ENCODE results near the gene COMMD10.

DNA sequence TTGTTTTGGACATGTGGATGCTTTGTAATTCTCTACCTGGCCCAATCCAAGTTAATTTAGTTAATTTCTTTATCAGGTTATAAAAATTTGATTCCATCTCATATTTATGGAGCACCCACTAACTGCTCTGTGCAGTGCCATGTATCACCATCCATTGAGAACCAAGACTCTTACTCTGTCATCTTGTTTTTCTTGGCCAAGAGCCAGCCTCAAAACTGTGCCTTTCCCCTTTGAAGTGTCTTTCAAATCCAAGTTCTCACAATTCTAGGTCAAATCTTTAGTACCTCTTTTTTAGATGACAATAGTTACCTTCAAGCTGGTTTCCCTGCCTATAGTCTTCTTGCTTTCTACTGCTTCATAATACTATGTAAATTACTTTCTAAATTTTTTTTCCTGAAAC, 3.2 kb downstream of the COMMD10 start:
- TF ChIP-seq POLR2A (IDR thresholded peaks at IDR 0.05) (no peak), POLR2AphosphoS5 (IDR thresholded peaks at IDR 0.05) (no peak)
- TF ChIP-seq, protein P1, sequence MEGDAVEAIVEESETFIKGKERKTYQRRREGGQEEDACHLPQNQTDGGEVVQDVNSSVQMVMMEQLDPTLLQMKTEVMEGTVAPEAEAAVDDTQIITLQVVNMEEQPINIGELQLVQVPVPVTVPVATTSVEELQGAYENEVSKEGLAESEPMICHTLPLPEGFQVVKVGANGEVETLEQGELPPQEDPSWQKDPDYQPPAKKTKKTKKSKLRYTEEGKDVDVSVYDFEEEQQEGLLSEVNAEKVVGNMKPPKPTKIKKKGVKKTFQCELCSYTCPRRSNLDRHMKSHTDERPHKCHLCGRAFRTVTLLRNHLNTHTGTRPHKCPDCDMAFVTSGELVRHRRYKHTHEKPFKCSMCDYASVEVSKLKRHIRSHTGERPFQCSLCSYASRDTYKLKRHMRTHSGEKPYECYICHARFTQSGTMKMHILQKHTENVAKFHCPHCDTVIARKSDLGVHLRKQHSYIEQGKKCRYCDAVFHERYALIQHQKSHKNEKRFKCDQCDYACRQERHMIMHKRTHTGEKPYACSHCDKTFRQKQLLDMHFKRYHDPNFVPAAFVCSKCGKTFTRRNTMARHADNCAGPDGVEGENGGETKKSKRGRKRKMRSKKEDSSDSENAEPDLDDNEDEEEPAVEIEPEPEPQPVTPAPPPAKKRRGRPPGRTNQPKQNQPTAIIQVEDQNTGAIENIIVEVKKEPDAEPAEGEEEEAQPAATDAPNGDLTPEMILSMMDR (IDR thresholded peaks at IDR 0.05 in 8 of 11, conservative IDR thresholded peaks at IDR 0.05 in 3 of 11): no peak
